Keratinocyte (primary cell): Measurements from ENCODE around the gene LAMP1. TPM values are rescaled to one million over a fixed set of nuclear protein-coding genes. Genes with fewer than 3 reads are reported as not detected.

Experiments used
- DNase-seq: peaks from one replicate; pipeline ENCODE4 v3.0.0-alpha.2; 2011; ENCODE audit warnings: low read depth, missing footprints, low spot score
- FAIRE-seq: peaks from 2 replicates; lab custom pipeline; 2011; peaks lifted over from hg19 to GRCh38; lab: Jason Lieb, UNC
- H2AFZ ChIP-seq: 2 replicates; pipeline ENCODE4 v1.6.0; 2012; ENCODE audit warnings: low read length, control low read depth, inconsistent platforms; ENCODE audit not compliant: control insufficient read depth
- H3K27ac ChIP-seq: 2 replicates; pipeline ENCODE4 v1.5.1; 2011; ENCODE audit warnings: low read length; ENCODE audit not compliant: control insufficient read depth, insufficient read depth
- H3K27me3 ChIP-seq: 3 replicates; pipeline ENCODE4 v1.6.0; 2011; ENCODE audit warnings: low read length; ENCODE audit not compliant: control insufficient read depth, insufficient read depth; ENCODE audit errors: extremely low read depth
- H3K36me3 ChIP-seq, 2 experiments: 2 replicates in 1 of 2; 3 replicates in 1 of 2; pipeline ENCODE4 v1.5.1; 2011; ENCODE audit warnings: low read length in 2 of 2, mild to moderate bottlenecking in 1 of 2; ENCODE audit not compliant: control insufficient read depth in 2 of 2, insufficient read depth in 2 of 2; ENCODE audit errors: extremely low read depth in 1 of 2
- H3K4me1 ChIP-seq: 3 replicates; pipeline ENCODE4 v1.5.1; 2011; ENCODE audit warnings: low read length; ENCODE audit not compliant: control insufficient read depth, insufficient read depth; ENCODE audit errors: extremely low read depth
- H3K4me2 ChIP-seq: 3 replicates; pipeline ENCODE4 v1.6.0; 2011; ENCODE audit warnings: low read depth, low read length; ENCODE audit not compliant: control insufficient read depth, insufficient read depth; ENCODE audit errors: extremely low read depth
- H3K4me3 ChIP-seq, 3 experiments: fragments of 200-600 bp in 1 of 3; sonication (generic) in 1 of 3; 2 replicates in 2 of 3; 3 replicates in 1 of 3; pipeline ENCODE4 v1.5.1; 2011 to 2016; ENCODE audit warnings: low read length in 3 of 3, mild to moderate bottlenecking in 3 of 3, control low read depth in 2 of 3, inconsistent platforms in 1 of 3, low read depth in 1 of 3, mixed read lengths in 1 of 3, mixed run types in 1 of 3, moderate library complexity in 1 of 3; ENCODE audit not compliant: control insufficient read depth in 2 of 3, insufficient read depth in 2 of 3; ENCODE audit errors: extremely low read depth in 1 of 3
- H3K79me2 ChIP-seq: 2 replicates; pipeline ENCODE4 v1.6.0; 2012; ENCODE audit warnings: low read length; ENCODE audit not compliant: control insufficient read depth, insufficient read depth
- H3K9ac ChIP-seq: 3 replicates; pipeline ENCODE4 v1.6.0; 2011; ENCODE audit warnings: low read length; ENCODE audit not compliant: control insufficient read depth, insufficient read depth; ENCODE audit errors: extremely low read depth
- H3K9me1 ChIP-seq: 3 replicates; pipeline ENCODE4 v1.6.0; 2011; ENCODE audit warnings: low read length; ENCODE audit not compliant: control insufficient read depth, insufficient read depth; ENCODE audit errors: extremely low read depth
- H3K9me3 ChIP-seq: 2 replicates; pipeline ENCODE4 v1.5.1; 2012; ENCODE audit warnings: low read depth, low read length; ENCODE audit not compliant: control insufficient read depth
- H4K20me1 ChIP-seq: 3 replicates; pipeline ENCODE4 v1.6.0; 2011; ENCODE audit warnings: low read length; ENCODE audit not compliant: control insufficient read depth, insufficient read depth; ENCODE audit errors: extremely low read depth
- CTCF ChIP-seq, 3 experiments: IDR thresholded peaks in 1 of 3; conservative IDR thresholded peaks in 1 of 3; optimal IDR thresholded peaks in 1 of 3; 2 replicates in 2 of 3; 3 replicates in 1 of 3; pipeline versions ENCODE3 to v1.5.1; 2011; ENCODE audit warnings: low read length in 3 of 3, mild to moderate bottlenecking in 3 of 3, moderate library complexity in 2 of 3, control low read depth in 1 of 3, inconsistent platforms in 1 of 3; ENCODE audit not compliant: insufficient read depth in 2 of 3; ENCODE audit errors: extremely low read depth in 1 of 3
- EZH2 ChIP-seq: IDR thresholded peaks from one replicate; pipeline ENCODE4 v1.6.1; 2012; ENCODE audit warnings: inconsistent platforms, mild to moderate bottlenecking, low read length, moderate library complexity
- dilution Hi-C: fragments of 300-500 bp; cut with MboI; formaldehyde crosslinking; loops from one replicate; pipeline ENCODE4 v1.7.0; 2020; ENCODE audit warnings: low sequenced_read_pairs; ENCODE audit not compliant: extremely low pct_ligation_motif_present
- polyA plus RNA-seq, 5 experiments: library from polyadenylated mRNA; depleted of rRNA in 3 of 5; stranded (reverse) in 3 of 5; stranded (forward) in 1 of 5; unstranded in 1 of 5; fragments of >200 nt; gene quantifications; 1 replicate in 1 of 5; 2 replicates in 3 of 5; 3 replicates in 1 of 5; pipeline versions ENCODE4 v1.2.1 to v1.2.3, GENCODE V29; 2011 to 2012; ENCODE audit warnings: missing spikeins in 2 of 5, low read depth in 1 of 5, low replicate concordance in 1 of 5

The LAMP1 gene
- polyA plus RNA-seq, 1 donor (not counting 4 experiments of a cell fraction or from before 2014, with no cell fraction given), result 202 TPM

GRCh38 chr13:113356596-113356995 is 59.6 kb downstream of the LAMP1 start:
- Histone ChIP-seq H4K20me1 (no peaks in the 10 kb centered on the region), H2AFZ (no peak overlapping the region), H3K9me1 (no peaks in the 10 kb centered on the region), H3K4me3 (no peak overlapping the region), H3K36me3 (no peaks in the 10 kb centered on the region), H3K9me3 (no peaks in the 10 kb centered on the region), H3K4me1 (no peaks in the 10 kb centered on the region), H3K79me2 (no peaks in the 10 kb centered on the region), H3K27me3 (no peaks in the 10 kb centered on the region), H3K27ac (no peak overlapping the region), H3K9ac (no peak overlapping the region), H3K4me2 (no peak overlapping the region)
- TF ChIP-seq CTCF (optimal IDR thresholded peaks at IDR 0.05 in 1 of 3, IDR thresholded peaks at IDR 0.05 in 1 of 3, conservative IDR thresholded peaks at IDR 0.05 in 1 of 3; ENCODE audit: extremely low read depth in 1 of 3, insufficient read depth in 2 of 3, low read length in 3 of 3), result no peak
- DNase-seq (no peak), FAIRE-seq (no peak)
- dilution Hi-C loops, result no loop called here

- Histone ChIP-seq H3K27ac (no peak overlapping the region), H3K9ac (no peak overlapping the region), H3K9me3 (no peaks in the 10 kb centered on the region), H4K20me1 (no peaks in the 10 kb centered on the region), H3K36me3 (no peaks in the 10 kb centered on the region), H3K9me1 (no peaks in the 10 kb centered on the region), H3K79me2 (no peaks in the 10 kb centered on the region), H3K4me2 (no peak overlapping the region), H3K4me3 (no peak overlapping the region), H2AFZ (no peak overlapping the region), H3K4me1 (peaks cover under 1% of the 10 kb centered on the region), H3K27me3 (no peaks in the 10 kb centered on the region)
- DNase-seq (no peak), FAIRE-seq (no peak)
- dilution Hi-C loops, result no loop called here
- TF ChIP-seq CTCF (optimal IDR thresholded peaks at IDR 0.05 in 1 of 3, IDR thresholded peaks at IDR 0.05 in 1 of 3, conservative IDR thresholded peaks at IDR 0.05 in 1 of 3; ENCODE audit: extremely low read depth in 1 of 3, insufficient read depth in 2 of 3, low read length in 3 of 3) (no peak), EZH2 (no peak)
Observed at GRCh38 chr13:113357529-113357928, 60.5 kb downstream of the LAMP1 start.
